Muscle layer of duodenum (tissue), 2 donors: ENCODE measurements around the gene ERI3.

Experiments
- H3K27ac ChIP-seq: one replicate; pipeline ENCODE4 v1.7.0; 2013; ENCODE audit warnings: mild to moderate bottlenecking, low read length
- H3K27me3 ChIP-seq: one replicate; pipeline ENCODE4 v1.7.0; 2013; ENCODE audit warnings: low read depth, mild to moderate bottlenecking, control low read depth, low read length
- H3K36me3 ChIP-seq, 2 donors: one replicate each; pipeline ENCODE4 v1.7.0; 2013; ENCODE audit warnings: low read length in 2 of 2, control low read depth in 1 of 2, mild to moderate bottlenecking in 1 of 2; ENCODE audit not compliant: insufficient read depth in 2 of 2, control insufficient read depth in 1 of 2
- H3K4me1 ChIP-seq, 2 donors: one replicate each; pipeline ENCODE4 v1.7.0; 2013; ENCODE audit warnings: low read length in 2 of 2, mild to moderate bottlenecking in 2 of 2, control low read depth in 1 of 2, moderate library complexity in 1 of 2; ENCODE audit not compliant: insufficient read depth in 2 of 2, control insufficient read depth in 1 of 2
- H3K4me3 ChIP-seq, 2 donors: one replicate each; pipeline ENCODE4 v1.7.0; 2013; ENCODE audit warnings: low read length in 2 of 2, low read depth in 1 of 2, mild to moderate bottlenecking in 1 of 2
- H3K9me3 ChIP-seq, 2 donors: one replicate each; pipeline ENCODE4 v1.7.0; 2013; ENCODE audit warnings: low read length in 2 of 2, control low read depth in 1 of 2, mild to moderate bottlenecking in 1 of 2; ENCODE audit not compliant: control insufficient read depth in 1 of 2
- donor health status: healthy.

Gene ERI3

DNA sequence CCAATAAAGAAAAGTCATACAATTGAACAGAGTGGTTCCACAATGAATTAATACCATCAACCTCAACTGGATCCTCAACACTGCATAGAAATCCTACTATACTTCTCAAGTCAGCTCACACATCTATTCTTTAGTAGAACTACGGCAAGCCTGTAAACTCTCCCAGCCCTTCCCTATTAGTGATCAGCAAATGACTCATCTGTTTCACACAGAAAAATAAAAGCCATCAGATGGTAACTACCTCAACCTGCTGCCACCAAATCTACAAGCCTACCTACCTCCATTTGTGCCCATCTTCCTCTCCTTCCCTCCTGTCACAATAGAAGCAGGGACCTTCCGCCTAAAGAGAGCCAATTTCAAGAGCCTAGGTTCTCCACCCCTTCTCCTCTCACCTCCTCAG lies 78.2 kb downstream of the ERI3 start:
- Histone ChIP-seq H3K27me3 (no peaks in the 10 kb centered on the region), H3K4me3 (no peak overlapping the region), H3K9me3 (no peaks in the 10 kb centered on the region), H3K4me1 (peaks cover 0 to 4% of the 10 kb centered on the region in 2 donors), H3K27ac (no peak overlapping the region), H3K36me3 (peaks cover 0 to 7% of the 10 kb centered on the region in 2 donors)

DNA sequence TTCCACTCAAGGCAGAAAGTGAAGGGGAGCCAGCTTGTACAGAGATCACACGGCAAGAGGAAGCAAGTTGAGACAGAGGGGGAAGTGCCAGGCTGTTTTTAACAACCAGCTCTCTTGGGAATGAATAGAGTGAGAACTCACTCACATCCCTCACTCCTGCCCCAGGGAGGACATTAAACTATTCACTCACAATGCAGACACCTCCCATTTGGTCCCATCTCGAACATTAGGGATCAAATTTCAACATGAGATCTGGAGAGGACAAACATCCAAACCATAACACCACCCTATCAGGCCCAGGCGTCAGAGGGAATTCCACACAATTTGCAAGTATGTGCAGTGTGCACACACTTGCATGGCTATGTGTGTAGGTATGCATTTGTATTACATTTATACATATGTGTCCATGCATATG lies 79.1 kb downstream of the ERI3 start:
- Histone ChIP-seq H3K27me3 (no peaks in the 10 kb centered on the region), H3K27ac (no peak overlapping the region), H3K4me3 (no peak overlapping the region), H3K36me3 (peaks cover 0 to 6% of the 10 kb centered on the region in 2 donors), H3K9me3 (no peaks in the 10 kb centered on the region), H3K4me1 (peaks cover 0 to 4% of the 10 kb centered on the region in 2 donors)

DNA sequence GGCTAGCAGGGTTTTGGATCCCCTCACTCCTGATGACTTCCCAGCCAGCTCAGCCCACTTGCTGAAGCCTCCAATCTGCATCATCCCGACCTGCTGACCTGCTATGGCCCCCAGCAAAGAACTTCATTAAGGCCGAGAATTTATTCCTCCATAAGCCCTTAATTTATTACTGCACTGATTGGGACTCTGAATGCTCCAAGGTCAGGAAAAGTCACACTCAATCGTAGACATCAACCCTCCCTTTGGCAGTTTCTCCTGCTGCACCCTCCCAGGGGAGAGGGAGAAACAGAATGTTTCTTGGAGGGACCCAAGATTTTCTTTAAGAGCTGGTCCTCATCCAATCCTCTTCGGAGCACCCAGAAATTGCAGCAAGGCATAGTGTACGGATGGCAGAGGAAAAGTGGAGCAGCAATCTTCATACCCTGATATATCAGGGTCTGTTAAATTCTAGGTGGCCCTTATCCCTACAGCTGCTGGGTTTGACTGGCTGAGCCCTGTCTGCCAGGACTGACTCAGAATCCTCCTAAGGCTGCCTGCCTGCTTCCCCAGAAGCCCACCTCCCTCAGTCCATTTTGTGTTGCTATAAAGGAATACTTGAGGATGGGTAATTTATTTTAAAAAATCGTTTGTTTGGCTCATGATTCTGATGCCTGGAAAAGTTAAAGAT lies 79.6 kb downstream of the ERI3 start:
- H3K4me1 ChIP-seq = peaks cover 0 to 4% of the 10 kb centered on the region in 2 donors
- no peaks in the 10 kb centered on the region for H3K27me3 ChIP-seq
- H3K36me3 ChIP-seq = peaks cover 0 to 6% of the 10 kb centered on the region in 2 donors
- H3K4me3 ChIP-seq = no peak overlapping the region
- H3K9me3 ChIP-seq = no peaks in the 10 kb centered on the region
- no peak overlapping the region for H3K27ac ChIP-seq

DNA sequence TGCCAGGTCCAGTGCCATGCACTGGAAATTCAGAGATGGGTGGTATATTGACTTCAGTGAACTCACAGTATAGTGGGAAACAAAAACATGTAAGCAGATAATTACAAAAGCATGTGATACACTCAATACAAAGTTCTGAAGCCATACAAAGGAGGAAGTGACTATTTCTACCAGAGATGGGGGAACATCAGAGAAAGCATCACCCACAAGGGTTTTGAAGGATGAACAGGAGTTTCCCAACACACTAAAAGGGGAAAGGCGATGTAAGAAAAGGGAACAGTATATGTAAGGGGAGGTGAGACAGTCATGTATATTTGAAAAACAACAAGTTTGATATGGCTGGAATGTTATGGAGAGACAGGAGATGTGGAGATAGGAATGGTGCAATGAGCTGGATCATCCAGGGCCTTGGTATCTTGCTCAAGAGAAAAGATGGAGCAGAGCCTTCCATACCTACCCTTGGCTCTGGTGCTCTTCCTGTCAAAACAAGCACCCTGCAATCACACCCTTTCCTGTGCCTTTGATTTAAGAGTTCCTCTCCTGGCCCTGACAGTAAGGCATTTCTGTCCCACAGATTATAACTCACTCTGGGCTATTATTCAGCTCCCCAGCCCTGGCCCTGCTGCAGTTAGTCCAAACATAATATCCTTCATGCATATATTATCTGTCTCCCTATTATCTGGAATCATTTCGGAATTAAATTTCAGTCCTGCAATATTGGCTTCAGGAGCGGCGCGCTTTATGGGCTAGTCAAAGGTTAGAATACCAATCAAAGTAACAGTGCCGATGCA lies 81.3 kb downstream of the ERI3 start:
- H3K27ac ChIP-seq = no peak overlapping the region
- peaks cover 0 to 4% of the 10 kb centered on the region in 2 donors for H3K4me1 ChIP-seq
- H3K4me3 ChIP-seq = no peak overlapping the region
- H3K36me3 ChIP-seq = peaks cover 0 to 6% of the 10 kb centered on the region in 2 donors
- H3K9me3 ChIP-seq = no peaks in the 10 kb centered on the region
- H3K27me3 ChIP-seq = no peaks in the 10 kb centered on the region

DNA sequence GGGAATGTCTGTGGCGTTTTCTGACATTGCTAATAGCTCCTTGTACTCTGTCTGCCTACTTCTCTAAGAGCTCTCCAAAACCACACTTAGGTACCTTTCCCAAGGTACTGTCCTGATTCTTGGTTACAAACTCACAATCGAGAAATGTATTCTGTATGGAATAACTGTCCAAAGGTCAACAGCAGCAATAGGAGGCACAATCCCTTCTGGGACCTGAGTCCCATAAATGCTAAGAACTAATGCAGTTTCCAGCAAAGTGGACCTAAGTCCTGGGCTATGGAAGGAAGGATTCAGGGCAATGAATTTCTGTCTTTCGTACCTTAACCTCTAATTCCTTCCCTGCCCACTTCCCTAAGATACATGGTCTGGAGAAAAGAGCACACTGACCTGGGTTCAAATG lies 82.1 kb downstream of the ERI3 start:
- Histone ChIP-seq H3K4me3 (no peak overlapping the region), H3K9me3 (no peaks in the 10 kb centered on the region), H3K27ac (no peak overlapping the region), H3K27me3 (no peaks in the 10 kb centered on the region), H3K4me1 (peaks cover 0 to 4% of the 10 kb centered on the region in 2 donors), H3K36me3 (peaks cover 0 to 6% of the 10 kb centered on the region in 2 donors)

DNA sequence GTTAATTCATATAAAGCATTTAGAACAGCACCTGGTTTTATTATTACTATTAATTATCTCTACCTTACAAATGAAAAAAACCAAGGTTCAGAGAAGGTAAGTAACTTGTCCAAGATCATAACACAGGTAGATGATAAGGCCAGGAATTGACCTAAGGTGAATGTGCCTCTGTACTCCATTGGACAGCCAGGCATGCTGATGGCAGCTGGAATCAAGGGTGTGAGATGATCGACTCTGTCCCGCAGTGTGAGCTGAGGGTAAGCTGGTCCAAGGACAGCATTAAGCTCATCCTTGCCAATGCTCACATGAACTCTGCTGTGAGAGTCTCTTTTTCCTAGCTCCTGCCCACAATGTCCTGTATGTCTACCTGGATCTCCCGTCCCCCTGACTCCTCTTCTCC lies 83.4 kb downstream of the ERI3 start:
- Histone ChIP-seq H3K4me3 (no peak overlapping the region), H3K4me1 (peaks cover 0 to 4% of the 10 kb centered on the region in 2 donors), H3K27ac (no peak overlapping the region), H3K27me3 (no peaks in the 10 kb centered on the region), H3K9me3 (no peaks in the 10 kb centered on the region), H3K36me3 (peaks cover 0 to 6% of the 10 kb centered on the region in 2 donors)

DNA sequence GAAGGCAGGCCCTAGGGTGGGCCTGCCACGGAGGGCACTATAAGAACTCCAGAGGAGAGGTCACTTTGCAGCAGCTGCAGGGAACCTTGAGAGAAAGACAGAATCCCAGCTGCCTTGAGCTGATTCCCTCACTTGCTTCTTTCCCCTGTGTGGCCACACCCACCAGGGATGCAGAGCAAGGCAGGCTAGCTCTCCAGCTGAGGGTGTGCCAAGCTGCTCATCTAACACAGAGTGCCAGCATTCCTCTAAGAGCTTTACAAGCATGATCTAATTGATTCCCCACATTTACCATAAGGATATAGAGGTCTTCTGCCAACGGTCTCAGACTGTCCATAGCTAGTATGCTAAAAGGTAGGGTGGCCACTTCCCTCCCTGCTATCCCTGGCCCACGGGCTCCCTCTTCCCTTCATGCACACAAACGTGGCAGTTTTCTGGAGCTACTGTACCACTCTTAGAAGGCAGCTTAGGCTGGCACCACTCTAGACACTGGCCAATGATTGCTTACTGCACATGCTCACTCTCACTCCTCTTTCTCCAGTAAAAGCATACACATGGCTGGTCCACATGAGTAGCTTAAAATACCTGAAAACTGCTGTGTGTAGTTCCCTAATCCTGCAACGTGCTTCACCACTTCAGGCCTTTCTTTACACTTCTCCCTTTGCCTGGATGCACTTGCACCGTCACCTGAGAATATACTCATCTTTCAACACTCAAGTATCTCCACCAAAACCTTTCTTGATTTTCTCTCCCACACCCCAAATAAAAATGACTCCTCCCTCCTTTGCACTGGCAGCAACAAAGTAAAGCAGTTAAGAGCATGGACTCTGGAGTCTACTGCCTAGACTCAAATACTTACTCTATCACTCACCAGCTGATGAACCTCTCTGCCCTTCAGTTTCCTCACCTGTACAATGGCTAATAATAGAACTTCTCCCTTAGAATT lies 84.1 kb downstream of the ERI3 start:
- Histone ChIP-seq H3K27me3 (no peaks in the 10 kb centered on the region), H3K4me1 (peaks cover 0 to 4% of the 10 kb centered on the region in 2 donors), H3K27ac (no peak overlapping the region), H3K36me3 (peaks cover 0 to 6% of the 10 kb centered on the region in 2 donors), H3K4me3 (no peak overlapping the region), H3K9me3 (no peaks in the 10 kb centered on the region)

DNA sequence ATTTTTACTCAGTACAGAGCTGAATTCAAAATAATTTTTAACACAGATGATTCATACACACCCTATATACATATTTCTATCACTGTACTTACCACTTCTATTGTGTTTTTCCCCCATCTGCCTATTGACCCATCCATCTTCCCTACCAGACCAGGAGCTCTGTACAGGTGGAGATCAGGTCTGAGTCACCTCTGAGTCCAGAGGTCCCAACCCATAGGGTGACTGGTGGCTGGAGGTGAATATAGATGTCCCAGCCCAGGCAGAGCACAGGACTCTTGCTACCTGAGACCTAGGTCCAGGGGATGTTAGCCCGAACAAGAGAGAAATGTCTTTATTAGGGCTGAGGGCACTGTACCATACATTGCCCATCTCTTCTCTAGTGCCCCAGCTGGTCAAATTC lies 87.0 kb downstream of the ERI3 start:
- Histone ChIP-seq H3K4me1 (no peaks in the 10 kb centered on the region), H3K27me3 (no peaks in the 10 kb centered on the region), H3K4me3 (no peak overlapping the region), H3K27ac (no peak overlapping the region), H3K9me3 (no peaks in the 10 kb centered on the region), H3K36me3 (no peaks in the 10 kb centered on the region)

DNA sequence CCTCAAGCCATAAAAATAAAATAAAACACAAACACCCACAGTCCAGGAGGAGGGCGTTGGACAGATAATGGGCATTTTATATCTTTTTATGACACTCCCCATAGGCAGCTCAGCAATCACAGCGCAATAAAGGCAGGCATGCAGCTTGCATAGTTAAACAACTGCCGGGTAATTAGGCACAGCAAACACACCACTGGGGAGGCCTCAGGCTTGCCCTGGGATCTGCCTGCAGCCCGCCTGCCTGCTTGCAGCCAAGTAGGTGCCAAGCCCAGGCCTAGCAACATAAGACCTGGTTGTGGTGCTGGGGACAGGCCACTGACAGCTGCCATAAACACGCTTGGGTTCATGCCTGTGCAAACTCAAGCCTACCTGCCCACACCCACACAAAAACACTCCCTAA lies 87.6 kb downstream of the ERI3 start:
- H3K9me3 ChIP-seq = no peaks in the 10 kb centered on the region
- no peak overlapping the region for H3K27ac ChIP-seq
- no peaks in the 10 kb centered on the region for H3K4me1 ChIP-seq
- H3K27me3 ChIP-seq = no peaks in the 10 kb centered on the region
- no peak overlapping the region for H3K4me3 ChIP-seq
- no peaks in the 10 kb centered on the region for H3K36me3 ChIP-seq

DNA sequence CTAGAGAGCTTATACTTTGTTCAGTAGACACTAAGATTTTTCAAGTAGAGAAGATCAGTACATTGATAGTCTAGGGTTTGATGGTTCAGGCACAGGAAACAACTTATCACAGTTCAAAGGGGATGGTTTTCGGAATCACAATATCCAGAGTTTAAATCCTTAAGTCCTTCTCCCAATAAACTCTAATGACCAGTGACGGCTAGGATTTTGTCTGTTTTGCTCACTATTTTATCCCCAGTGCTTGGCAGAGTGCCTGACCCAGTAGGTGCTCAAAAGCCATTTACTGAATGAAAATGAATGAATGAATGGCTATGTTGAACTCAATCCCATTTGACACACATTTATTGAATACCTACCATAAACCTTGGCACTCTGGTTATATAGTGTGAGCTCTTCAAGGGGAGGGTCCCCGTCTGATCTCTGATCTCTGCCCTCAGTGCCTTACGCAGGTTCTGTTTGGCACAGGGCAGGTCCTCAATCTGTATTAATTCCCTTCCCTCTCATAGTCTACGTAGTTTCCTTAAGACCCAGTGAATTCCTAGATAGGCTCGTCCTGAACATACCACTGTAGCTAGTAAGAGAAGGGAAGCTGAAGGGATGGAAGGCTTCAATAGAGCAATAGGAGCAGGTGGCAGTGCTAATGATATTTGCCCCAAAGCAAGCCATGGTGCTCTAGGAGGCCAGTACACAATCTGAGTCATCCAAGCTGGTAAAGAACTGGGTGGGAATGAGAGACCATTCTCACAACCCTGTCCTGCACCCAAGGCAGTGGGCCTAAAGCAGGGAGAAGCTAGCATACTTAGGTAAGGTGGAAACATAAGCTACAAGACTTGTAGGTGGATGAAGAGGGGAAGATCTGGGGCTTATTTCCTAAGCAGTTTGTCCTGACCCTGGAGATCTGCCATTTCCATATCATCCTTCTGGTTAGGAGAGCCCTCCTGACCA lies 88.4 kb downstream of the ERI3 start:
- Histone ChIP-seq H3K4me3 (no peak overlapping the region), H3K4me1 (no peaks in the 10 kb centered on the region), H3K36me3 (no peaks in the 10 kb centered on the region), H3K27me3 (no peaks in the 10 kb centered on the region), H3K9me3 (no peaks in the 10 kb centered on the region), H3K27ac (peak overlapping the region; percentile 3)
